Measurements from ENCODE around the gene TSHZ2.

TSHZ2 gene

DNA sequence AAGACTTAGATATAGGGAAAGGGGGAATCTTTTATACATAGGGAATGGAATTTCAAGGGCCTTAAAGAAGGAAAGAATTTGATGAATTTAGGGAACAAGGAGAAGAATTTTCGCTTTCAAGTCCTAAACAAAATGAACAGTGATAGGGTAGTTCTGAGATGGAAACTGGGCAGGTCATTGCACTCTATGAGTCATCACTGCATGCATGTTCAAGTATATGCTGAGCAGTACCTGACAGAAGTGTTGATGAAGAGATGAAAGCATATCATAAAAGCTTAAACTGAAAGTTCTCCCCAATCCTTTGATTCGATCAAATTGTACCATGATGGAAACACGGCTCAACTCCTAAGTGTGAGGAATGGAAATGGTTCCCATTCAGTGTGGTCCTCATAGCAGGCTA lies 271.0 kb downstream of the TSHZ2 start:
- no peak overlapping the region for H3K27ac ChIP-seq
- in situ Hi-C loops (cut with HindIII; ENCODE audit: low pct_ligation_motif_present, low sequenced_read_pairs), result no loop called here
- DNase-seq, result no peak
- H3K27me3 ChIP-seq (replicated peaks), result no peaks in the 10 kb centered on the region
- H3K36me3 ChIP-seq (replicated peaks), result no peaks in the 10 kb centered on the region
- no peak overlapping the region for H3K4me3 ChIP-seq (ENCODE audit: low read depth, low read length)
- TF ChIP-seq, protein P1, sequence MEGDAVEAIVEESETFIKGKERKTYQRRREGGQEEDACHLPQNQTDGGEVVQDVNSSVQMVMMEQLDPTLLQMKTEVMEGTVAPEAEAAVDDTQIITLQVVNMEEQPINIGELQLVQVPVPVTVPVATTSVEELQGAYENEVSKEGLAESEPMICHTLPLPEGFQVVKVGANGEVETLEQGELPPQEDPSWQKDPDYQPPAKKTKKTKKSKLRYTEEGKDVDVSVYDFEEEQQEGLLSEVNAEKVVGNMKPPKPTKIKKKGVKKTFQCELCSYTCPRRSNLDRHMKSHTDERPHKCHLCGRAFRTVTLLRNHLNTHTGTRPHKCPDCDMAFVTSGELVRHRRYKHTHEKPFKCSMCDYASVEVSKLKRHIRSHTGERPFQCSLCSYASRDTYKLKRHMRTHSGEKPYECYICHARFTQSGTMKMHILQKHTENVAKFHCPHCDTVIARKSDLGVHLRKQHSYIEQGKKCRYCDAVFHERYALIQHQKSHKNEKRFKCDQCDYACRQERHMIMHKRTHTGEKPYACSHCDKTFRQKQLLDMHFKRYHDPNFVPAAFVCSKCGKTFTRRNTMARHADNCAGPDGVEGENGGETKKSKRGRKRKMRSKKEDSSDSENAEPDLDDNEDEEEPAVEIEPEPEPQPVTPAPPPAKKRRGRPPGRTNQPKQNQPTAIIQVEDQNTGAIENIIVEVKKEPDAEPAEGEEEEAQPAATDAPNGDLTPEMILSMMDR (IDR thresholded peaks at IDR 0.05; ENCODE audit: low read depth, low read length, missing control alignments), result no peak

DNA sequence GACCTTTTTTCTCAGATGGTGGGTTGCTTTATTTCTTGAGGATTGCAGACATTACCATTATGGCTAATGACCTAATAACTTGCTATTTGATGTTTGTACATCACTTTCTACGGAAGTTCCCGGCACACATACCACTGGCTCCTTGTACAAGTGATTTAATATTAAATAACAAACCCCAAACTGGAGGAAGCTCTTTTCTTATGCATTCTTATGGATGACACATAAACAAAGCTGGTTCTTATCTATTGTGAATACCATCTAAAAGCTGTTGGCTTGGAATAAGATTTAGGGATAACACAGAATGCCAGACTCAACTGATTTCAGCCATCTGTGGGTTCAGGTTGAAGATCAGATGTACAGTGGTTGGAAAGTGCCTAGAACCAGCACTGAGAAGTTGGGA lies 272.6 kb downstream of the TSHZ2 start:
- Histone ChIP-seq H3K27ac (no peak overlapping the region), H3K36me3 (replicated peaks) (no peaks in the 10 kb centered on the region), H3K4me3 (ENCODE audit: low read depth, low read length) (no peak overlapping the region), H3K27me3 (replicated peaks) (no peaks in the 10 kb centered on the region)
- in situ Hi-C loops (cut with HindIII; ENCODE audit: low pct_ligation_motif_present, low sequenced_read_pairs), result no loop called here
- TF ChIP-seq, protein P1 (IDR thresholded peaks at IDR 0.05; ENCODE audit: low read depth, low read length, missing control alignments), result no peak
- no peak for DNase-seq

DNA sequence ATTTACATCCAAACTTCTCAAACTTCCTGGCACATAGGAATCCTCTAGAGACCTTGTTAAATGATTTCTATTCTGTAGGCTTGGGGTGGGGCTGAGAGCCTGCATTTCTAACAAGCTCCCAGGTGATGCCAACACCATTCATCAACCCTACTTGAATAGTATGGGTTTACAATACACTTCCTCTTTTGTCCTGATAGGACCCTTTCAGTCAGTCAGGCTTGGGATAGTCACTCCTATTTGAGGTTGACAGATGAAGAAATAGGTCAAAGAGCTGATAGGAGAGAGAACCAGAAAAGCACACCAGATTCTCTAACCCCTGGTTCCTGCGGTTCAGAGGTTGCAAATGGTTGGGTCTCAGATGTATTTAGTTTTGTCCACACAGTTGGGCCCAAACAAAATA lies 273.4 kb downstream of the TSHZ2 start:
- in situ Hi-C loops (cut with HindIII; ENCODE audit: low pct_ligation_motif_present, low sequenced_read_pairs), result no loop called here
- Histone ChIP-seq H3K36me3 (replicated peaks) (no peaks in the 10 kb centered on the region), H3K27ac (no peak overlapping the region), H3K4me3 (ENCODE audit: low read depth, low read length) (no peak overlapping the region), H3K27me3 (replicated peaks) (no peaks in the 10 kb centered on the region)
- TF ChIP-seq, protein P1 (IDR thresholded peaks at IDR 0.05; ENCODE audit: low read depth, low read length, missing control alignments), result no peak
- no peak for DNase-seq

DNA sequence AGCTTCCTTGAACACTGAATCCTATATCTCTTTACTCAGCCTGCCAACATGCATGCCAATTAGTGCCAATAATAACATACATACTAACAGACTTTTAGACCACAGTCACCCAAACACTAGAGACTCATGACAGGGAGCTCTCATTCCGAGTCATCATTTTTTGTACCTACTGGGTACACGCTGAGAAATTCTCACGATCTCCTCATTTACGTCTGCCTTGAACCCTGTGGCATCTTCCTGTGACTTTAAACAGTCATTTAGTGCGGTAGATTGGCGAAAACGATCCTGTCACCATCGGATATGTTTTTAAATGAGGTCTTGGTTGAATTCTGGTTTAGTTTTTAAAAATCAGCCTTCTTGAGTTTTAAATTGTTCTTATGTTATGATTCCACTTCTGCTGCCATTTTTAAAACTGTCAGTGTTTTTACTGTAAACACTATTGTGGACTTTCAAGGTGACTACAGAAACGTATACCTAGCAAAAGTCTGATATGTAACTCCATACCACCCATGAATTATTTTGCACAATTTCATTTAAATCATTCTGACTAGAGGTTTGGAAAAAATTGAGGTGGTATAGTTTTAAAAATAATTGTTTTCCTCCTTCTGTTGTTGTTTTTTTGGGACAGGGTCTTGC lies 275.4 kb downstream of the TSHZ2 start:
- TF ChIP-seq, protein P1 (IDR thresholded peaks at IDR 0.05; ENCODE audit: low read depth, low read length, missing control alignments), result no peak
- no peak for DNase-seq
- H3K27ac ChIP-seq, result no peak overlapping the region
- no peaks in the 10 kb centered on the region for H3K36me3 ChIP-seq (replicated peaks)
- no peak overlapping the region for H3K4me3 ChIP-seq (ENCODE audit: low read depth, low read length)
- H3K27me3 ChIP-seq (replicated peaks), result no peaks in the 10 kb centered on the region
- in situ Hi-C loops (cut with HindIII; ENCODE audit: low pct_ligation_motif_present, low sequenced_read_pairs), result no loop called here

DNA sequence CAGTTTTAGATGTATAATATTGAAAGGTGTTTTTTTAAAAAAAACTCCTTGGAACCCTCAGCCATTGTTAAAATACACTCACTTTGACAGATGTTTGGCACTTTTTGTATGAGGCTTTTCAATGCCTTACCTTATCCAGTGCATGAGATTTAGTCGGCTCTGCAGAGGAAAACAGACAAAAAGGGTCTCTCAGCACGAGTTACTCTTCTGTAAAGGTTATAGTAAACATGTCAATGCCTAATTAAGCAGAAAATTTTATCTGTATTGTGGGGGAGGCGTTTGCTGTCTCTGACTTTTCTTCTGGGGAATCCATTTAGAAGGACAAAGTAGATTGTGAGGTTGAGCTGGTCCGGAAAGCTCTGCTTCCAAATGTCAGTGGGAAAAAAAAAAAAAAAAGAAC lies 278.3 kb downstream of the TSHZ2 start:
- TF ChIP-seq, protein P1 (IDR thresholded peaks at IDR 0.05; ENCODE audit: low read depth, low read length, missing control alignments), result no peak
- Histone ChIP-seq H3K4me3 (ENCODE audit: low read depth, low read length) (no peak overlapping the region), H3K36me3 (replicated peaks) (no peaks in the 10 kb centered on the region), H3K27ac (no peak overlapping the region), H3K27me3 (replicated peaks) (no peaks in the 10 kb centered on the region)
- in situ Hi-C loops (cut with HindIII; ENCODE audit: low pct_ligation_motif_present, low sequenced_read_pairs), result no loop called here
- DNase-seq, result no peak

DNA sequence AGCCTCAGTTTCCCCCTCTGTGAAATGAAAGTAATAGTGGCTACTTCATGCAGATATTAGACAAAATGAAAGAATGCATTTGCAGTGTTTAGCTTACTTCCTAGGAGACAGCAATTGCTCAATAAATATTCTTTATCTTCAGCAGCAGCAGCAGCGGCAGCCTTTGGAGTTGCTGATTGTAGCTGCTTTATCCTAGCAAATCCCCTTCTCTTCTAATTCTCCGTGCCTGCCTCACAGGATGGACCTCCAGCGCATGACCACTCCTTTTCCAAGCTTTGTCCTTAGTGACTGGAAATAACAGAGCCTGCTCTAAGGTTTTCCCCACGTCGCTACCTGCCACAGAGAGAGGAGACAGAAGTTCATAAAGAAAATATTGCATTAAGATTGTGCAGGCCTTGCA lies 279.8 kb downstream of the TSHZ2 start:
- Histone ChIP-seq H3K36me3 (replicated peaks) (no peaks in the 10 kb centered on the region), H3K27ac (no peak overlapping the region), H3K27me3 (replicated peaks) (no peaks in the 10 kb centered on the region), H3K4me3 (ENCODE audit: low read depth, low read length) (no peak overlapping the region)
- in situ Hi-C loops (cut with HindIII; ENCODE audit: low pct_ligation_motif_present, low sequenced_read_pairs), result no loop called here
- TF ChIP-seq, protein P1 (IDR thresholded peaks at IDR 0.05; ENCODE audit: low read depth, low read length, missing control alignments), result no peak
- DNase-seq, result no peak
